ENCODE measurements around the gene SYNGR3. TPM values are rescaled to one million over a fixed set of nuclear protein-coding genes. Genes with fewer than 3 reads are reported as not detected.

The SYNGR3 gene
- total and polyA plus RNA-seq, 2 of the 13 experiments (the other 11 are each of a cell fraction or from before 2014, with no cell fraction given) = 0.97 to 5.7 TPM

DNA sequence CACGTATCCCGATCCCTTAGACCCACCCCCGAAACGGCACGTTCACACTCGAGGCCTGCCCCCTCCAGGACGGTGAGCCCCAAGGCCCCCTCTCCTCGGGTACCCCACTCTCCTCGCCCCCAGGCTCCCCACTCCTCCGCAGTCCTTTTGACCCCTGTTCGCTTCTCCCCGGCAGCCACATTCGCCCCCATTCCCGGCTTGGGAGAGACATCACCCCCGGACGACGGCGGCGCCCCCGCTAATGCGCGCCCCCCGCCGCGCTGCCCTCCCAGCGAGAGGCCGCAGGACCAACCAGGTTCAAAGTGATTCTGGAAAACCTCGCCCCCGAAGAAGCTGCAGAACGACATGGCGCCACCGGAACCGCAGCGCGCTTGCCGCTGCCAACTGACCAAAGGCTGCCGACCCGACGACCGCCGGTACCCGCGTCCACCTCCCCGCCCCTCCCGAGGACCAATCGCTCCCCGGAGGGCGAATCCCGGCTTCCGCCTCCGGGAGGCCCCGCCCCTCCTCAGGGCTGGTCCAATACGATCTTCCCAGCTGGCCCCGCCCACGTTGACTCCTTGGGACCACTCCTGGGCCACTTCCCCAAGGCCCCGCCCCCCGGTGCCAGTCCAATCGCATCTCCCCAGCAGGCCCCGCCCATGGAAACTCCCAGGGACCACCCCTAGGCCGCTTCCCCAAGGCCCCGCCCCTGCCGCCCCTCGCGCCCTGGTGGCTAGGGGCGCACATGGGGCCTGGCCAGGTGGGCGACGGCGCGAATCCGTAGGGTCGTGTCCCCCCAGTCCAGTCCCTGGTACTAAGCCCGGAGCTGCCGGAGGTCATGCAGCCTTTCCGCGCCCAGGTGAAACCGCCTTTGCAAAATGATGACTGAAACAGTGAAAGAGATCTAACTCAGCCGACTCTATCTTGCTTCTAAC, 46.7 kb upstream of the SYNGR3 start, which contains the start of gene MSRB1 (continued):
- TF ChIP-seq MTA1 (CRISPR knock-in tag; IDR thresholded peaks at IDR 0.05; ENCODE audit: borderline replicate concordance) (peak; percentile 61; the same call in 1 of the 2 replicates), ZNF33B (CRISPR knock-in tag; IDR thresholded peaks at IDR 0.05) (0 out of 2 replicates have a peak, but pooled peaks have one; percentile 43), SMC3 (IDR thresholded peaks at IDR 0.05; ENCODE audit: low read length) (no peak), TEAD3 (CRISPR knock-in tag; optimal IDR thresholded peaks at IDR 0.05; ENCODE audit: borderline replicate concordance) (no peak), ARID2 (CRISPR knock-in tag; IDR thresholded peaks at IDR 0.05; ENCODE audit: borderline replicate concordance) (peak; percentile 14; the same call in 1 of the 2 replicates), DMAP1 (CRISPR knock-in tag; IDR thresholded peaks at IDR 0.05) (peak; percentile 40; the same call in 1 of the 2 replicates), YY1 (IDR thresholded peaks at IDR 0.05; ENCODE audit: insufficient read depth, insufficient replicate concordance, low read depth, low read length) (peak; percentile 83), FOXK1 (CRISPR knock-in tag; IDR thresholded peaks at IDR 0.05; ENCODE audit: borderline replicate concordance, low read depth) (no peak; the same call in 1 of the 2 replicates), SMYD3 (CRISPR knock-in tag; IDR thresholded peaks at IDR 0.05) (no peak; the same call in 1 of the 2 replicates), MXD4 (CRISPR knock-in tag; IDR thresholded peaks at IDR 0.05) (no peak), TCF7L2 (IDR thresholded peaks at IDR 0.05; ENCODE audit: low read depth, low read length) (no peak), ZNF788 (CRISPR knock-in tag; IDR thresholded peaks at IDR 0.05; ENCODE audit: borderline replicate concordance) (peak; percentile 78; the same call in 1 of the 2 replicates), ZSCAN9 (CRISPR knock-in tag; IDR thresholded peaks at IDR 0.05; ENCODE audit: borderline replicate concordance) (peak; percentile 86), CEBPG (CRISPR knock-in tag; IDR thresholded peaks at IDR 0.05) (no peak), ZFP41 (CRISPR knock-in tag; IDR thresholded peaks at IDR 0.05; ENCODE audit: borderline replicate concordance) (no peak), MIXL1 (CRISPR knock-in tag; IDR thresholded peaks at IDR 0.05) (no peak), ZMYM2 (CRISPR knock-in tag; IDR thresholded peaks at IDR 0.05) (no peak)
- TF ChIP-seq, protein P1, sequence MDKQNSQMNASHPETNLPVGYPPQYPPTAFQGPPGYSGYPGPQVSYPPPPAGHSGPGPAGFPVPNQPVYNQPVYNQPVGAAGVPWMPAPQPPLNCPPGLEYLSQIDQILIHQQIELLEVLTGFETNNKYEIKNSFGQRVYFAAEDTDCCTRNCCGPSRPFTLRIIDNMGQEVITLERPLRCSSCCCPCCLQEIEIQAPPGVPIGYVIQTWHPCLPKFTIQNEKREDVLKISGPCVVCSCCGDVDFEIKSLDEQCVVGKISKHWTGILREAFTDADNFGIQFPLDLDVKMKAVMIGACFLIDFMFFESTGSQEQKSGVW (CRISPR knock-in tag; IDR thresholded peaks at IDR 0.05; ENCODE audit: borderline replicate concordance) = no peak; the same call in 1 of the 2 replicates
- TF ChIP-seq, protein P2, sequence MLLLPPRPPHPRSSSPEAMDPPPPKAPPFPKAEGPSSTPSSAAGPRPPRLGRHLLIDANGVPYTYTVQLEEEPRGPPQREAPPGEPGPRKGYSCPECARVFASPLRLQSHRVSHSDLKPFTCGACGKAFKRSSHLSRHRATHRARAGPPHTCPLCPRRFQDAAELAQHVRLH (CRISPR knock-in tag; IDR thresholded peaks at IDR 0.05; ENCODE audit: borderline replicate concordance, low read depth) = peak; percentile 35; the same call in 1 of the 2 replicates
- TF ChIP-seq, protein P3, sequence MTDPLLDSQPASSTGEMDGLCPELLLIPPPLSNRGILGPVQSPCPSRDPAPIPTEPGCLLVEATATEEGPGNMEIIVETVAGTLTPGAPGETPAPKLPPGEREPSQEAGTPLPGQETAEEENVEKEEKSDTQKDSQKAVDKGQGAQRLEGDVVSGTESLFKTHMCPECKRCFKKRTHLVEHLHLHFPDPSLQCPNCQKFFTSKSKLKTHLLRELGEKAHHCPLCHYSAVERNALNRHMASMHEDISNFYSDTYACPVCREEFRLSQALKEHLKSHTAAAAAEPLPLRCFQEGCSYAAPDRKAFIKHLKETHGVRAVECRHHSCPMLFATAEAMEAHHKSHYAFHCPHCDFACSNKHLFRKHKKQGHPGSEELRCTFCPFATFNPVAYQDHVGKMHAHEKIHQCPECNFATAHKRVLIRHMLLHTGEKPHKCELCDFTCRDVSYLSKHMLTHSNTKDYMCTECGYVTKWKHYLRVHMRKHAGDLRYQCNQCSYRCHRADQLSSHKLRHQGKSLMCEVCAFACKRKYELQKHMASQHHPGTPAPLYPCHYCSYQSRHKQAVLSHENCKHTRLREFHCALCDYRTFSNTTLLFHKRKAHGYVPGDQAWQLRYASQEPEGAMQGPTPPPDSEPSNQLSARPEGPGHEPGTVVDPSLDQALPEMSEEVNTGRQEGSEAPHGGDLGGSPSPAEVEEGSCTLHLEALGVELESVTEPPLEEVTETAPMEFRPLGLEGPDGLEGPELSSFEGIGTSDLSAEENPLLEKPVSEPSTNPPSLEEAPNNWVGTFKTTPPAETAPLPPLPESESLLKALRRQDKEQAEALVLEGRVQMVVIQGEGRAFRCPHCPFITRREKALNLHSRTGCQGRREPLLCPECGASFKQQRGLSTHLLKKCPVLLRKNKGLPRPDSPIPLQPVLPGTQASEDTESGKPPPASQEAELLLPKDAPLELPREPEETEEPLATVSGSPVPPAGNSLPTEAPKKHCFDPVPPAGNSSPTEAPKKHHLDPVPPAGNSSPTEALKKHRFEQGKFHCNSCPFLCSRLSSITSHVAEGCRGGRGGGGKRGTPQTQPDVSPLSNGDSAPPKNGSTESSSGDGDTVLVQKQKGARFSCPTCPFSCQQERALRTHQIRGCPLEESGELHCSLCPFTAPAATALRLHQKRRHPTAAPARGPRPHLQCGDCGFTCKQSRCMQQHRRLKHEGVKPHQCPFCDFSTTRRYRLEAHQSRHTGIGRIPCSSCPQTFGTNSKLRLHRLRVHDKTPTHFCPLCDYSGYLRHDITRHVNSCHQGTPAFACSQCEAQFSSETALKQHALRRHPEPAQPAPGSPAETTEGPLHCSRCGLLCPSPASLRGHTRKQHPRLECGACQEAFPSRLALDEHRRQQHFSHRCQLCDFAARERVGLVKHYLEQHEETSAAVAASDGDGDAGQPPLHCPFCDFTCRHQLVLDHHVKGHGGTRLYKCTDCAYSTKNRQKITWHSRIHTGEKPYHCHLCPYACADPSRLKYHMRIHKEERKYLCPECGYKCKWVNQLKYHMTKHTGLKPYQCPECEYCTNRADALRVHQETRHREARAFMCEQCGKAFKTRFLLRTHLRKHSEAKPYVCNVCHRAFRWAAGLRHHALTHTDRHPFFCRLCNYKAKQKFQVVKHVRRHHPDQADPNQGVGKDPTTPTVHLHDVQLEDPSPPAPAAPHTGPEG (CRISPR knock-in tag; IDR thresholded peaks at IDR 0.05) = peak; percentile 48; the same call in 1 of the 2 replicates
- TF ChIP-seq, protein P4, sequence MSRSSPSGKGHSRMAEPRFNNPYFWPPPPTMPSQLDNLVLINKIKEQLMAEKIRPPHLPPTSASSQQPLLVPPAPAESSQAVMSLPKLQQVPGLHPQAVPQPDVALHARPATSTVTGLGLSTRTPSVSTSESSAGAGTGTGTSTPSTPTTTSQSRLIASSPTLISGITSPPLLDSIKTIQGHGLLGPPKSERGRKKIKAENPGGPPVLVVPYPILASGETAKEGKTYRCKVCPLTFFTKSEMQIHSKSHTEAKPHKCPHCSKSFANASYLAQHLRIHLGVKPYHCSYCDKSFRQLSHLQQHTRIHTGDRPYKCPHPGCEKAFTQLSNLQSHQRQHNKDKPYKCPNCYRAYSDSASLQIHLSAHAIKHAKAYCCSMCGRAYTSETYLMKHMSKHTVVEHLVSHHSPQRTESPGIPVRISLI (CRISPR knock-in tag; IDR thresholded peaks at IDR 0.05; ENCODE audit: borderline replicate concordance) = no peak; the same call in 1 of the 2 replicates

Data from HepG2 (cell line).